ENCODE results near the gene TMEM45A.
"Not testable (repeated sequence)": the region's sequence is repeated elsewhere in the genome, so short reads cannot be mapped to it uniquely, and the experiment has no call there.

Gene TMEM45A

DNA sequence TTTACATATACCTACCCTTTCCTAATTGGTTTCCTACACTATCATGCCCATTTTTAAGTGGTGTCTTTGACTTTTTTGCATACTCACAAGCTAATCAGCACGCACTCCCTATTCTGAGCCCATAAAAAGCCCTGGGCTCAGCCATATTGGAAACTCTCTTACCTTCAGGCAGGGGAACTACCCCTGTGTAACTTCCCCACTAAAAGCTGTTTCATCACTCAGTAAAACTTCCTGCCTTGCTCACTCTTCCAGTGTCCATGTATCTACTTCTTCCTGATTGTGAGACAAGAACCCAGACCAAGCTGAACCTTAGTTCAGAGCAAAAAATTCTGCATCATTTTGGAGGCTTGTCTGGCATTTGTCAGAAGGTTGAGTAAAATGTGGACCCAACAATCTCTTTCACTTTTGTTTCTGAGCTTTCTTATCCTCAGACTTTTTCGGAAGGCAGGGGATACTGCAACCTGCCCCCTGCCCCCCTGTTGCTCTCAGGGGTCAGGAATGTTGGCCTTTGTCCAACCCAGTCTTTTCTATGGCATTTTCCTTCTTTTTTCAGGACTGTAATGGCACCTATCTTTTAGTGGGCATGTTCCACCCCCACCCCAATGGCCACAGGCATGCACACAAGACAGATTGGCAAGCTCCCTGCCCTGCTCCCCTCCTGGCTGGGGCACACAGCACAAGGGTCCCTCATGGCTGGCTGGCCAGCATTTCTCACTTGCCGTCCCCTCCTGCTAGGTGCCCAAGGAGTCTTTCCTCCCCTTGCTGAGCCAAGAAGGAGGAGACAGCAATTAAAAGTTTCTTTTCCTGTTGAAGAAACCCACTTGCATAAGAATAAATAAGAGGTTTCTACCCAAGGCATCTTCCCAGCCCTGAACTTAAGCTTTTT is 26.3 kb upstream of the TMEM45A start:
- 89% methylated on average over 2 of the region's 3 CpGs for WGBS (ENCODE audit: insufficient coverage)
- peaks cover 1 to 19% (median 10%) of the 10 kb centered on the region in 5 experiments for H3K9me3 ChIP-seq (ENCODE audit: control extremely low read depth in 1 of 5, control insufficient read depth in 4 of 5, insufficient read depth in 2 of 5, low read depth in 1 of 5, low read length in 4 of 5)
- H3K36me3 ChIP-seq (ENCODE audit: control insufficient read depth in 4 of 4, insufficient read depth in 4 of 4, low read length in 3 of 4), result no peaks in the 10 kb centered on the region
- peak in 2 of 3 donors; percentile 13 to 16 for DNase-seq
- H3K4me3 ChIP-seq (ENCODE audit: control insufficient read depth in 1 of 7, extremely low read depth in 1 of 7, insufficient read depth in 4 of 7, low read depth in 2 of 7, low read length in 6 of 7), result peak overlapping the region in 1 of 7 experiments; percentile 2
- CTCF ChIA-PET, result interaction anchor here (0.8 to 6.9 kb wide), 5 partner anchors 10 to 243 kb away, joined by 3 to 73 read pairs (median 3); partner anchors contain the start of gene TFG
- H3K4me1 ChIP-seq (ENCODE audit: control extremely low read depth in 1 of 4, control insufficient read depth in 4 of 4, insufficient read depth in 4 of 4, low read length in 3 of 4), result peaks cover 0 to 1% (median 0%) of the 10 kb centered on the region in 4 experiments
- POLR2A ChIA-PET, result no interaction called here
- H3K27ac ChIP-seq (ENCODE audit: insufficient read depth in 1 of 2, low read depth in 1 of 2, low read length in 2 of 2, poor library complexity in 1 of 2, severe bottlenecking in 2 of 2), result no peak overlapping the region
- no peaks in the 10 kb centered on the region for H3K27me3 ChIP-seq (replicated peaks in 2 of 5; ENCODE audit: control insufficient read depth in 4 of 5, insufficient read depth in 5 of 5, low read length in 4 of 5)

DNA sequence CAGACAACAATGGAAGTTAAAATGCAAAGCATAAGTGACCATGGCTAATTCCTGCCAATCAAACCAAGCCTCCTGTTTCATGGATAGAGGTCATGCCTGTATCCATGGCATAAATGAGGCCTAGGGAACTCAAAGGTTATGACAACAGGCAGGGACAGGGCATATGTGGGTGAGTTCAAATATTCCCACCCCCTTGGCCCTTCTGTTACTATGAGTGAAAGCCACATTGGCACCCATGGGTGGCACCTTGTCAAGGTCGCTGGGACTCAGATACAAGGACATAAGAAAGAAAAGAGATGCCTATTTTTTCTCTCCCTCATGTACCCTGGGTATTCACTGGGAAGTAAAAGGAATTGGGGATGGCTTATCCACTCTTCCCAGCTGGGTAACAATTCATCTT is 25.3 kb upstream of the TMEM45A start:
- no peak overlapping the region for H3K27ac ChIP-seq (ENCODE audit: insufficient read depth in 1 of 2, low read depth in 1 of 2, low read length in 2 of 2, poor library complexity in 1 of 2, severe bottlenecking in 2 of 2)
- H3K36me3 ChIP-seq (ENCODE audit: control insufficient read depth in 4 of 4, insufficient read depth in 4 of 4, low read length in 3 of 4), result no peaks in the 10 kb centered on the region
- ChIA-PET POLR2A (no interaction called here), CTCF (interaction anchor here (0.6 to 6.9 kb wide), 3 partner anchors 24 to 167 kb away, joined by 3 to 73 read pairs (median 4); no protein-coding TSS in a partner anchor)
- no peak overlapping the region for H3K4me3 ChIP-seq (ENCODE audit: control insufficient read depth in 1 of 7, extremely low read depth in 1 of 7, insufficient read depth in 4 of 7, low read depth in 2 of 7, low read length in 6 of 7)
- peaks cover 0 to 1% (median 0%) of the 10 kb centered on the region in 4 experiments for H3K4me1 ChIP-seq (ENCODE audit: control extremely low read depth in 1 of 4, control insufficient read depth in 4 of 4, insufficient read depth in 4 of 4, low read length in 3 of 4)
- H3K9me3 ChIP-seq (ENCODE audit: control extremely low read depth in 1 of 5, control insufficient read depth in 4 of 5, insufficient read depth in 2 of 5, low read depth in 1 of 5, low read length in 4 of 5), result peaks cover 1 to 19% (median 10%) of the 10 kb centered on the region in 5 experiments
- 100% methylated on average over 1 of the region's 1 CpG for WGBS (ENCODE audit: insufficient coverage)
- DNase-seq, result no peak
- H3K27me3 ChIP-seq (replicated peaks in 2 of 5; ENCODE audit: control insufficient read depth in 4 of 5, insufficient read depth in 5 of 5, low read length in 4 of 5), result no peaks in the 10 kb centered on the region

DNA sequence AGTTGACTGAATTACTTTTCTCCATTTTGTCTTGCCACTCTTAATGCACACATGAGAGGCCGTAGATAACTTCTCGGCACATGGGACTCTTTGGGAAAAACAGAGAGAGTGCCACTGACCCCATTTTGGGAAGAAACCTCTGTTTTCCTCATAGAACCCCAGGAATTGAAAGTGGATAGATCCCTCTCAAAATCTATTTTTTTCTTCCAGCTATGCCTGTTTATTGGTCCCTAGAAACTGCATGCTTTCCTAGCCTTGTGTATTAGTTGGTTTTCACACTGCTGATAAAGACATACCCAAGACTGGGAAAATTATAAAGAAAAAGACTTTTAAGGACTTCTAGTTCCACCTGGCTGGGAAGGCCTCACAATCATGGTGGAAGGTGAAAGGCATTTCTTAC is 23.7 kb upstream of the TMEM45A start:
- Histone ChIP-seq H3K36me3 (ENCODE audit: control insufficient read depth in 4 of 4, insufficient read depth in 4 of 4, low read length in 3 of 4) (no peaks in the 10 kb centered on the region), H3K9me3 (ENCODE audit: control extremely low read depth in 1 of 5, control insufficient read depth in 4 of 5, insufficient read depth in 2 of 5, low read depth in 1 of 5, low read length in 4 of 5) (peaks cover 1 to 19% (median 10%) of the 10 kb centered on the region in 5 experiments), H3K27ac (ENCODE audit: insufficient read depth in 1 of 2, low read depth in 1 of 2, low read length in 2 of 2, poor library complexity in 1 of 2, severe bottlenecking in 2 of 2) (no peak overlapping the region), H3K4me3 (ENCODE audit: control insufficient read depth in 1 of 7, extremely low read depth in 1 of 7, insufficient read depth in 4 of 7, low read depth in 2 of 7, low read length in 6 of 7) (no peak overlapping the region), H3K27me3 (replicated peaks in 2 of 5; ENCODE audit: control insufficient read depth in 4 of 5, insufficient read depth in 5 of 5, low read length in 4 of 5) (no peaks in the 10 kb centered on the region), H3K4me1 (ENCODE audit: control extremely low read depth in 1 of 4, control insufficient read depth in 4 of 4, insufficient read depth in 4 of 4, low read length in 3 of 4) (peaks cover 0 to 1% (median 0%) of the 10 kb centered on the region in 4 experiments)
- no peak for DNase-seq
- CTCF ChIA-PET, result interaction anchor here (1.0 to 1.3 kb wide), 3 partner anchors 32 to 123 kb away, joined by 3 to 4 read pairs (median 3); no protein-coding TSS in a partner anchor
- POLR2A ChIA-PET, result no interaction called here
- 94% methylated on average over 2 of the region's 2 CpGs for WGBS (ENCODE audit: insufficient coverage)

DNA sequence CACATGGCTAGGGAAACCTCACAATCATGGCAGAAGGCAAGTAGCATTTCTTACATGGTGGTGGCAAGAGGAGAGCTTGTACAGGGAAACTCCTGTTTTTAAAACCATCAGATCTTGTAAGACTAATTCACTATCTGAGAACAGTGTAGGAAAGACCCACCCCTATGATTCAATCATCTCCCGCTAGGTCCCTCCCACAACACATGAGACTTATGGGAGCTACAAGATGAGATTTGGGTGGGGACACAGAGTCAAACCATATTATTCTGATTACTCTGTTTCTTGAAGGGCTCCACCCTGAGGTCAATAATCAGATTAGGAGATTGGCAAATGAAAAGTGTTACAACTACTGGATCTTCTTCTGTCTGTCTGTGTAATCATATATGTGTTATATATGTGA is 21.5 kb upstream of the TMEM45A start:
- ChIA-PET CTCF (interaction anchor here (0.7 kb wide), 1 partner anchor 121 kb away, joined by 4 read pairs; no protein-coding TSS in a partner anchor), POLR2A (no interaction called here)
- Histone ChIP-seq H3K9me3 (ENCODE audit: control extremely low read depth in 1 of 5, control insufficient read depth in 4 of 5, insufficient read depth in 2 of 5, low read depth in 1 of 5, low read length in 4 of 5) (peaks cover 1 to 19% (median 10%) of the 10 kb centered on the region in 5 experiments), H3K4me1 (ENCODE audit: control extremely low read depth in 1 of 4, control insufficient read depth in 4 of 4, insufficient read depth in 4 of 4, low read length in 3 of 4) (peaks cover 0 to 1% (median 0%) of the 10 kb centered on the region in 4 experiments), H3K36me3 (ENCODE audit: control insufficient read depth in 4 of 4, insufficient read depth in 4 of 4, low read length in 3 of 4) (no peaks in the 10 kb centered on the region), H3K27ac (ENCODE audit: insufficient read depth in 1 of 2, low read depth in 1 of 2, low read length in 2 of 2, poor library complexity in 1 of 2, severe bottlenecking in 2 of 2) (no peak overlapping the region), H3K4me3 (ENCODE audit: control insufficient read depth in 1 of 7, extremely low read depth in 1 of 7, insufficient read depth in 4 of 7, low read depth in 2 of 7, low read length in 6 of 7) (no peak overlapping the region), H3K27me3 (replicated peaks in 2 of 5; ENCODE audit: control insufficient read depth in 4 of 5, insufficient read depth in 5 of 5, low read length in 4 of 5) (no peaks in the 10 kb centered on the region)
- no CpG with 5 or more reads among the region's 1 CpG for WGBS (ENCODE audit: insufficient coverage)
- no peak for DNase-seq

DNA sequence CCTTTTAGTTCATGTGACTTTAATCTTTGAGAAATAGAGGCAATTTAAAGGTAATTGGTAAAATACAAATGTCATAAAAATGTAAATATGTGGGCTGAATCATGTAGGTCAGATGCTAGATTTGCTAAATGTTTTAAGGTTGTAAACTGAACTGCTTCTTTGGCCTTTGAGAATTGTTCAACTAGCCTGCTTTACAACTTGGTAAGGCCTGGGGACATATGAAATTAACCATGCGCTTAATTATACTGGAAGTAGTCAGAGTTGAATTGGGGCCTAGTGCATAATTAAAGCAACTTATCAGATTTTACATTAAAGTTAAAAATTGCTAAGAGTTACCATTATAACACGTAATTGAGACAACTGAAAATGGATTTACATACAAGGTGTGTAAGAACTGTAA is 21.0 kb upstream of the TMEM45A start:
- Histone ChIP-seq H3K4me1 (ENCODE audit: control extremely low read depth in 1 of 4, control insufficient read depth in 4 of 4, insufficient read depth in 4 of 4, low read length in 3 of 4) (peaks cover 0 to 1% (median 0%) of the 10 kb centered on the region in 4 experiments), H3K27ac (ENCODE audit: insufficient read depth in 1 of 2, low read depth in 1 of 2, low read length in 2 of 2, poor library complexity in 1 of 2, severe bottlenecking in 2 of 2) (no peak overlapping the region), H3K4me3 (ENCODE audit: control insufficient read depth in 1 of 7, extremely low read depth in 1 of 7, insufficient read depth in 4 of 7, low read depth in 2 of 7, low read length in 6 of 7) (no peak overlapping the region), H3K27me3 (replicated peaks in 2 of 5; ENCODE audit: control insufficient read depth in 4 of 5, insufficient read depth in 5 of 5, low read length in 4 of 5) (no peaks in the 10 kb centered on the region), H3K9me3 (ENCODE audit: control extremely low read depth in 1 of 5, control insufficient read depth in 4 of 5, insufficient read depth in 2 of 5, low read depth in 1 of 5, low read length in 4 of 5) (peaks cover 1 to 19% (median 10%) of the 10 kb centered on the region in 5 experiments), H3K36me3 (ENCODE audit: control insufficient read depth in 4 of 4, insufficient read depth in 4 of 4, low read length in 3 of 4) (no peaks in the 10 kb centered on the region)
- ChIA-PET POLR2A (no interaction called here), CTCF (interaction anchor here (0.7 kb wide), 1 partner anchor 120 kb away, joined by 4 read pairs; no protein-coding TSS in a partner anchor)
- no peak for DNase-seq
- WGBS (ENCODE audit: insufficient coverage), result no CpG with 5 or more reads among the region's 2 CpGs

DNA sequence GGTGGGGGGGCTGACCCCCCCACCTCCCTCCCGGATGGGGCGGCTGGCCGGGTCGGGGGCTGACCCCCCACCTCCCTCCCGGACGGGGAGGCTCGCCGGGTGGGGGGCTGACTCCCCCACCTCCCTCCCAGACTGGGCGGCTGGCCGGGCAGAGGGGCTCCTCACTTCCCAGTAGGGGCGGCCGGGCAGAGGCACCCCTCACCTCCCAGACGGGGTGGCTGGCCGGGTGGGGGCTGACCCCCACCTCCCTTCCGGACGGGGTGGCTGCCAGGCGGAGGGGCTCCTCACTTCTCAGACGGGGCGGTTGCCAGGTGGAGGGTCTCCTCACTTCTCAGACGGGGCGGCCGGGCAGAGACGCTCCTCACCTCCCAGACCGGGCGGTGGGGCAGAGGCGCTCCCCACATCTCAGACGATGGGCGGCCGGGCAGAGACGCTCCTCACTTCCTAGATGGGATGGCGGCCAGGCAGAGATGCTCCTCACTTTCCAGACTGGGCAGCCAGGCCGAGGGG is 14.5 kb upstream of the TMEM45A start:
- CTCF ChIA-PET; H3K27ac ChIP-seq (ENCODE audit: insufficient read depth in 1 of 2, low read depth in 1 of 2, low read length in 2 of 2, poor library complexity in 1 of 2, severe bottlenecking in 2 of 2); H3K36me3 ChIP-seq (ENCODE audit: control insufficient read depth in 4 of 4, insufficient read depth in 4 of 4, low read length in 3 of 4); H3K9me3 ChIP-seq (ENCODE audit: control extremely low read depth in 1 of 5, control insufficient read depth in 4 of 5, insufficient read depth in 2 of 5, low read depth in 1 of 5, low read length in 4 of 5); DNase-seq; H3K4me3 ChIP-seq (ENCODE audit: control insufficient read depth in 1 of 7, extremely low read depth in 1 of 7, insufficient read depth in 4 of 7, low read depth in 2 of 7, low read length in 6 of 7); POLR2A ChIA-PET; H3K4me1 ChIP-seq (ENCODE audit: control extremely low read depth in 1 of 4, control insufficient read depth in 4 of 4, insufficient read depth in 4 of 4, low read length in 3 of 4); H3K27me3 ChIP-seq (replicated peaks in 2 of 5; ENCODE audit: control insufficient read depth in 4 of 5, insufficient read depth in 5 of 5, low read length in 4 of 5): not testable (repeated sequence)
- 95% methylated on average over 8 of the region's 32 CpGs for WGBS (ENCODE audit: insufficient coverage)

DNA sequence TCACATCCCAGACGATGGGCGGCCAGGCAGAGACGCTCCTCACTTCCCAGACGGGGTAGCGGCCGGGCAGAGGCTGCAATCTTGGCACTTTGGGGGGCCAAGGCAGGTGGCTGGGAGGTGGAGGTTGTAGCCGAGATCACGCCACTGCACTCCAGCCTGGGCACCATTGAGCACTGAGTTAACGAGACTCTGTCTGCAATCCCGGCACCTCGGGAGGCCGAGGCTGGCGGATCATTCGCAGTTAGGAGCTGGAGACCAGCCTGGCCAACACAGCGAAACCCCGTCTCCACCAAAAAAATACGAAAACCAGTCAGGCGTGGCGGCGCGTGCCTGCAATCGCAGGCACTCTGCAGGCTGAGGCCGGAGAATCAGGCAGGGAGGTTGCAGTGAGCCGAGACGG is 13.9 kb upstream of the TMEM45A start:
- CTCF ChIA-PET; H3K9me3 ChIP-seq (ENCODE audit: control extremely low read depth in 1 of 5, control insufficient read depth in 4 of 5, insufficient read depth in 2 of 5, low read depth in 1 of 5, low read length in 4 of 5); H3K4me1 ChIP-seq (ENCODE audit: control extremely low read depth in 1 of 4, control insufficient read depth in 4 of 4, insufficient read depth in 4 of 4, low read length in 3 of 4); H3K27ac ChIP-seq (ENCODE audit: insufficient read depth in 1 of 2, low read depth in 1 of 2, low read length in 2 of 2, poor library complexity in 1 of 2, severe bottlenecking in 2 of 2); H3K36me3 ChIP-seq (ENCODE audit: control insufficient read depth in 4 of 4, insufficient read depth in 4 of 4, low read length in 3 of 4); H3K27me3 ChIP-seq (replicated peaks in 2 of 5; ENCODE audit: control insufficient read depth in 4 of 5, insufficient read depth in 5 of 5, low read length in 4 of 5); POLR2A ChIA-PET; DNase-seq; H3K4me3 ChIP-seq (ENCODE audit: control insufficient read depth in 1 of 7, extremely low read depth in 1 of 7, insufficient read depth in 4 of 7, low read depth in 2 of 7, low read length in 6 of 7): not testable (repeated sequence)
- 100% methylated on average over 8 of the region's 25 CpGs for WGBS (ENCODE audit: insufficient coverage)

Measured in common myeloid progenitor, CD34-positive (primary cell).